Endothelial cell of hepatic sinusoid (primary cell): ENCODE data around the gene SMIM35.

Experiments
- in situ Hi-C: cut with HindIII; loops from 2 replicates; pipeline ENCODE4 v1.10.0; 2017; ENCODE audit warnings: low sequenced_read_pairs

The SMIM35 gene

DNA sequence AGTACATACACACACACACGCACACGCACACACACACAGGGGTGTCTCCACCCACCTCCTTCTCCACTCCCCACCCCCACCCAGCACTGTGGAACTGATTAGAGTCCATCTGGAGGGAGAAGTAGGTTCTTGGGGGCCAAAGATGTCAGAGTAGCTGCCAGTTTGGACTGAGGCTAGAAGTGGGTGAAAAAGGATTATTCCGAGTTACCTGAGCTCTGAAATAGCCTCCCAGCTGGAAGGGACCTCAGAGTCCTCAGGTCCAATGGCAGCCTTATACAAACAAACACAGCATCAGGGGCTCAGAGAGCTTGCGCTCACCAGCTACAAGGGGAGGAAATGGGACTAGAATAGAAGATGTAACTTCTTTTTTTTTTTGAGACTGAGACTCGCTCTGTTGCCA is 79.7 kb downstream of the SMIM35 start:
- in situ Hi-C loops: no loop called here

GRCh38 chr11:118006153-118006534 is 80.6 kb downstream of the SMIM35 start:
- in situ Hi-C loops: no loop called here

- in situ Hi-C loops: no loop called here
Observed at GRCh38 chr11:118005224-118006152, 81.3 kb downstream of the SMIM35 start.

DNA sequence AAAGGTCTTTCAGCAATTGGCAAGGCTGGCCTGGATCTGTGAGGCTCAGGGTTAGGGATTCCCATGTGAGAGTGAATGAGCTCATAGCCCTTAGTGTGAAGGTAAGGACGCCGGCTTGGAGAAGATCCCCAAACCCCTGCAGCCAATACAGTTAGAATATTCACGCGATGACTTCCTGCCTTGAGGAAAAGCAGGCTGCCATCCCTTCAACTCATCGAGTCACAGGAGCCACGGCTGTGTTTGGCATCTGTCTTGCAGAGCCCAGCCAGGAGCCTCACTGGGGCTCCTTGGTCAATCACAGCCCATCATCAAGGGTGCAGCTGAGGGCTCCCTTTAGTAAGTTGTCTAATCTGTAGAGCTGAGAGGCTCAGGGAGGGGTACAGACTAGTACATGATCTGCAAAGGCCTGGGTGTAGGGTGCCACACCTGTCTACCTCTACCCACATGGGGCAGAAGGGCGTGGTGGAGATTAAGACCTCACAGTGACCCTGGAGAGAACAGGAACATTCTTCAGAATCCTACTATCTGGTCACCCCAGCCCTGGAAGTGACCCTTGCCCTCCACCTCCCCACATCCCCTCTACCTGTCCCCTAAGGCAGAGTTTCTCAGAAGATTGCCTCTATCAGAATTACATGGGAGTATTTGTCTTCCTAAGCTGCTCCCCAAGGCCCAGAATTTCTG is 82.1 kb downstream of the SMIM35 start:
- in situ Hi-C loops: no loop called here

DNA sequence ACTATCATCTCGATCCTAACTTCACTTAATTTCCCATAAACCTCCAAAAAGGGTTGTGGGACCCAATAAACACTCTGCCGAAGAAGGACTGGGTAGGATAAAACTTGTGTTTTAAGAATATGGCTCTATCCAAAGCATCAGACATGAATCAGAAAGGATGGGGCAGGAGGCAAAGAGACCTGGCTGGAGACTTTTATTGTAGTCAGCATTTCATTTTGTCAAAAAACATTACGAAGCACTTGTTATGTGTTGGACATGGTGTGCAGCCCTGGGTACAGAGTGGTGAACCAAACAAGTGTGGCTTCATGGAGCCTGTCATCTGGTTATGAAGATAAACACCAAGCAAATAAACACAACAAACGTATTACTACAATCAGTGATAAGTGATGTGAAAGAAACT is 83.3 kb downstream of the SMIM35 start:
- in situ Hi-C loops: no loop called here

DNA sequence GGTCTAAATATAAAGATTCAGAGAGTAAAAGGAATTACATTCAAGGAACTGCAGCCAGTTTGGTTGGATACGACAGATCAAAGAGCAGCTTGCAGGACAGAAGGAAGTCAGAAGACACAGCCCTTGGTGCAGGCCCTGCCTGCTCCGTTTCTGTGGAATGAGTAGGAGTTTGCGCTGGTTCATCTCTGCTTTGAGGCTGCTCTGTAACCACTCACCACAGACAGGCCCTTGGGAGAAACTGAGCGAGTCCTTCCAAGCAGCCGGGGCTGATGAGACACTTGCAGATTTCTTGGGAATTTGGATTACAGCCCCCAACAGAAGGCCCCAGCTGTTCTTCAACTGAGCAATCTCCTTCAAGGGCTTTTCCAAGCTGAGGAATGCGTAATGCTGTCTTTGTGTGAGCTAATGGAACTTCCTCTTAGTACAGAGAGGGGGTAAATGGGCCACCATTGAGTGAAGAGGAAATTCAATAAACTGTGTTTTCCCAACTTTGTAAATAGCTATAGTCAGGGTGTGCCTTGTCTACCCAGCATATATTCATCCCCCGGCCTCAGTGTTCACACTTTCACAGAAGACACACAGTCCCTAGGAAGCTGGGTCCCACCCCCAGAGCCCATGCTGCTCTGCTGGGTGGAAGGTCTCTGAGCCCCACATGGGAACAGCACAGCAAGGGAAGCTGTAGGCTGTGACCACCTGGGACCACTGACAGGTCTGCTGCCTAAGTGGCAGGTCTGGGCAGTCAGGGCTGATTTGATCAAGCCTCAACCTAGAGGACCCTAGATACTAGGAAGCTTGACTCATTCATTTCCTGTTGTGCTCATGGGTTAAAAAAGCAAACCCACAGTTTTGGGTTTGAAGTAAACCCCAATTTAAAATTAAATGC is 84.0 kb downstream of the SMIM35 start:
- in situ Hi-C loops: no loop called here

GRCh38 chr11:118002010-118002540 is 84.7 kb downstream of the SMIM35 start:
- in situ Hi-C loops: no loop called here

GRCh38 chr11:118001494-118001971 is 85.2 kb downstream of the SMIM35 start:
- in situ Hi-C loops: no loop called here

DNA sequence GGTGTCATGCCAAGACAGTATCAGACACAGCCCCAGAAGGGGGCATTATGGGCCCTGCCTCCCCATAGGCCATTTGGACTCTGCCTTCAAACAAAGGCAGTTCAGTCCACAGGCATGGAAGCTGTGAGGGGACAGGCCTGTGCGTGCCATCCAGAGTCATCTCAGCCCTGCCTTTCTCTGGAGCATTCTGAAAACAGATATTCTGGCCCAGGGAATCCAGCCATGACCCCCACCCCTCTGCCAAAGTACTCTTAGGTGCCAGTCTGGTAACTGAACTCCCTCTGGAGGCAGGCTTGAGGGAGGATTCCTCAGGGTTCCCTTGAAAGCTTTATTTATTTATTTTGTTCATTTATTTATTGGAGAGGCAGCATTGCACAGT is 85.9 kb downstream of the SMIM35 start:
- in situ Hi-C loops: no loop called here

DNA sequence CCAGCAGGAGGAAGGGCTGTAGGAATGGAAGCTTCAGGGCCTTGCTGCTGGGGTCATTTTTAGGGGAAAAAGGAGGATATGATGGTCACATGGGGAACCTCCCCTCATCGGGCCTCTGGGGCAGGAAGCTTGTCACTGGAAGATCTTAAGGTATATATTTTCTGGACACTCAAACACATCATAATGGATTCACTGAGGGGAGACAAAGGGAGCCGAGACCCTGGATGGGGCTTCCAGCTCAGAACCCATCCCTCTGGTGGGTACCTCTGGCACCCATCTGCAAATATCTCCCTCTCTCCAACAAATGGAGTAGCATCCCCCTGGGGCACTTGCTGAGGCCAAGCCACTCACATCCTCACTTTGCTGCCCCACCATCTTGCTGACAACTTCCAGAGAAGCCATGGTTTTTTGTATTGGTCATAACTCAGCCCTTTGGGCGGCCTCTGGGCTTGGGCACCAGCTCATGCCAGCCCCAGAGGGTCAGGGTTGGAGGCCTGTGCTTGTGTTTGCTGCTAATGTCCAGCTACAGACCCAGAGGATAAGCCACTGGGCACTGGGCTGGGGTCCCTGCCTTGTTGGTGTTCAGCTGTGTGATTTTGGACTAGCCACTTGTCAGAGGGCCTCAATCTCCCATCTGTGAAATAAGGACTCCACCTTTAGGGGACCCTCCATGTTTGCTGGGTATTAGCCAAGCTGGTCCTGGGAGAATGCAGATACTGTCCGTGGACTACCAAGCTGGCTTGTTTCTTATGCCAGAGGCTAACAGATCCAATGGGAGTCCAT is 86.5 kb downstream of the SMIM35 start:
- in situ Hi-C loops: no loop called here

DNA sequence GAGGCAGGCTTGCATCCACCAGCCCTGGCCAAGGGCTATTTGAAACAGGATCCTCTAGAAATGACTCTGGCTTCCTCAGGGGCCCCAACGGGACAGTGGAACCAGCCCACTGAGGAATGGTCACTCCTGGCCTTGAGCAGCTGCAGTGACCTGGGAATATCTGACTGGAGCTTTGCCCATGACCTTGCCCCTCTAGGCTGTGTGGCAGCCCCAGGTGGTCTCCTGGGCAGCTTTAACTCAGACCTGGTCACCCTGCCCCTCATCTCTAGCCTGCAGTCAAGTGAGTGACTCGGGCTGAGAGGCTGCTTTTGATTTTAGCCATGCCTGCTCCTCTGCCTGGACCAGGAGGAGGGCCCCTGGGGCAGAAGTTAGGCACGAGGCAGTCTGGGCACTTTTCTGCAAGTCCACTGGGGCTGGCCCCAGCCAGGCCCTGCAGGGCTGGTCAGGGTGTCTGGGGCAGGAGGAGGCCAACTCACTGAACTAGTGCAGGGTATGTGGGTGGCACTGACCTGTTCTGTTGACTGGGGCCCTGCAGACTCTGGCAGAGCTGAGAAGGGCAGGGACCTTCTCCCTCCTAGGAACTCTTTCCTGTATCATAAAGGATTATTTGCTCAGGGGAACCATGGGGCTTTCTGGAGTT is 87.3 kb downstream of the SMIM35 start:
- in situ Hi-C loops: no loop called here

DNA sequence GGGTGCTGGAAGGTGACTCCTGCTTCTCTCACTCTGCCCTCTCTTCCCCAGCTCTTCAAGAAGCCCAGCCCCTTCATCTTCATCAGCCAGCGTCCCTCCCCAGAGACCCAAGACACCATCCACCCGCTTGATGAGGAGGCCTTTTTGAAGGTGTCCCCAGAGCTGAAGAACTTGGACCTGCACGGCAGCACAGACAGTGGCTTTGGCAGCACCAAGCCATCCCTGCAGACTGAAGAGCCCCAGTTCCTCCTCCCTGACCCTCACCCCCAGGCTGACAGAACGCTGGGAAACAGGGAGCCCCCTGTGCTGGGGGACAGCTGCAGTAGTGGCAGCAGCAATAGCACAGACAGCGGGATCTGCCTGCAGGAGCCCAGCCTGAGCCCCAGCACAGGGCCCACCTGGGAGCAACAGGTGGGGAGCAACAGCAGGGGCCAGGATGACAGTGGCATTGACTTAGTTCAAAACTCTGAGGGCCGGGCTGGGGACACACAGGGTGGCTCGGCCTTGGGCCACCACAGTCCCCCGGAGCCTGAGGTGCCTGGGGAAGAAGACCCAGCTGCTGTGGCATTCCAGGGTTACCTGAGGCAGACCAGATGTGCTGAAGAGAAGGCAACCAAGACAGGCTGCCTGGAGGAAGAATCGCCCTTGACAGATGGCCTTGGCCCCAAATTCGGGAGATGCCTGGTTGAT is 88.0 kb downstream of the SMIM35 start:
- in situ Hi-C loops: no loop called here

DNA sequence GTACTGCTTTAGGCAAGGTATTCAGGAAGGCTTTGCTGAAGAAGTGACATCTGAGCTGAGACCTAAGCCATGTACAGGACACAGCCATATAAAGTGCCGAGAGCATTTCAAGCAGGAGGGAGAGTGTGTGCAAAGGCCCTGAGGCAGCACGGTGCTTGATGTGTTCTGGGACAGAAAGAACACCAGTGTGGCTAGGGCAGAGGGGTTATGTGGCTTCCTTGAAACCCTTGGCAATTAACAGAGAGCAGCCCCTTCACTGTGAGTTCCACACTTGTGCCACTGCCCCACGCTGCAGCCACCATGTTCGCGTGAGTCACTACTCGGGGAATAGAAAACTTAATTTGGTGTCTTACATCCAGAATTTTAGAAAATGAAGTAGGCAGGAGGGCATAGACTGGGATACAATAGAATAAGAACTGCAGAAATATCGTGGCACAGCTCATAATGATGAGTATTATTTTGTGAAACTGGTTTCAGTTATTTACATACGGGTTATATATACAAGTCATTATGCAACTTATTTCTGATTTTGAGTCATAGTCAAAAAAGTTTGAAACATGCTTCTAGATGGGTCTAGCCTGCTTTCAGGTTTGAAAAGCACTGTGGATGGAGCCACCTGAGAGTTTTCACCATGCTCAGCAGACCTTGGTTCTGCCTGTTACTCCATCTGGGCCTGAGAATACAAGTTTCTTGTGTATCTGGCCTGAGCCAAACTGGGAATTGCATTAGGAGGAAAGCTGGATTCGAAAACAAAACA is 88.8 kb downstream of the SMIM35 start:
- in situ Hi-C loops: no loop called here

DNA sequence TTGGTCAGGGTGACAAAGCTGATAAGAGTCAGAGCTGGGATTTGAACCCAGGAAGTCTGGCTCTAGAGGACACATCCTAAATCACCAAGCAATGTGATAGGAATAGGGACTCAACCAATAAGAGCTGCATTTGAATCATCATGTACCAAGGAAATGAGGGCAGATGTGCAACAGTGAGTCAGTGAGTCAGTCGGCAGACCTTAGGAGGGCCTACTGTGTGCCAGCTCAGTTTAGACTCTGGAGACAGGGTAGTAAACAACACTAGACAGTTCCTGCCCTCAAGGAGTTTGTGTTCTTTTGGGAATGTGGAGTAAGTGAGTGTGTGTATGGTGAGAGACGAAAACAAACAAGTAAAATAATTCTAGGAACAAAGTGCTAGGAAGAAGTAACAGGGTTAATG is 89.4 kb downstream of the SMIM35 start:
- in situ Hi-C loops: no loop called here

DNA sequence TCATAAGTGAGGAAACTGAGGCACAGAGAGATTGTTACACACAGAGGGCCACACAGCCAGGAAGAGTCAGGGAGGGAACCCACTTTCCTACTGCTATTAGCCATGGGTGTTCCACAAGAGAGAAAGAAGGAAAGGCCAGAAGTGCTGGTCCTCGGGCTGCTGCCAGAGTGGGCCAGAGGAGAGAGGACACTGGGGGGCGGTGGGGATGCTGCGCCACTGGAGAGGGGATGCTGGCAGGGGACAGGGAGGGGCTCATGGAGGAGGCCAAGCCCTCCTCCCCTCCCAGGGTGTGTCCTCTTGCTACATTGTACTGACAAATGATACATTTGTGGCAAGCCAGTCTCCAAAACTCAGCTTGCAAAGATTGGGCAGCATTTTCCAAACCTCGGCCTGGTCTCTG is 90.7 kb downstream of the SMIM35 start:
- in situ Hi-C loops: no loop called here

GRCh38 chr11:117995472-117995871 is 91.3 kb downstream of the SMIM35 start:
- in situ Hi-C loops: no loop called here

DNA sequence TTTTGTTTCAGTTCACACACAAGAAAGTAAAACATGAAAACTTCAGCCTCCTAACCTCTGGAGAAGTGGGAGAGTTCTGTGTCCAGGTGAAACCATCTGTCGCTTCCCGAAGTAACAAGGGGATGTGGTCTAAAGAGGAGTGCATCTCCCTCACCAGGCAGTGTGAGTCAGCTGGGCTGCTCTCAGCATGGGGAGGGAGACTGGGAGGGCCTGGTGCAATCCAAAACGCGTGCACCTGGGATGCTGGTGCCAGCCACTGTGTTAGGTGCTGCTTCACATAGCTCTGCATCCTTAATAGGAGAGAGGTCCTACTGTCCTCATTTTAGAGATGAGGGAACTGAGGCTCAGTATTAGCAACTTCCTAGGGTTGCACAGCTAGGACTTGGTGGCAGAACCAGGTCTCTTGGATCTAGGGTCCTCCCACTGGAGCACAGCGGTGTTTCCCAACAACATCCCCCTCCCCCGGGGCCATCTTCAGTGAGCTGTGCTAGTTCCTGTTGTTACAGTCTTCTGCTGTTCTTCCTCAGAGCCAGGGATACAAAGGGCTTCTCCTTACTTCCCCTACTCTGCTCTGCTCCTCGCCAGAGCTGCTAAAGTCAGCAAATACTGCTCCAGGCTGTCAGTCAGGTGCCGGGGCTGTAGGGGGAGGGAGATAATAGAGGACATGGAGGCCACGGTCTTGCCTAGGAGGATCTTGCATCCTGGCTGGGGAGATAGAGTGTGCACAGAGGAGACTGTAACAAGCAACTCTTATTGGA is 92.6 kb downstream of the SMIM35 start:
- in situ Hi-C loops: no loop called here

- in situ Hi-C loops: no loop called here
Observed at GRCh38 chr11:117992620-117993019, 94.1 kb downstream of the SMIM35 start.
